ENCODE results near the gene LCE3D. TPM values are rescaled to one million over a fixed set of nuclear protein-coding genes. Genes with fewer than 3 reads are reported as not detected.
"Not testable (repeated sequence)": the region's sequence is repeated elsewhere in the genome, so short reads cannot be mapped to it uniquely, and the experiment has no call there.

Gene LCE3D
- total and polyA plus RNA-seq, 5 experiments from 2014 or later: not detected

GRCh38 chr1:152565535-152566215 is 14.6 kb downstream of the LCE3D start:
- ATAC-seq (no peak), DNase-seq (no peak)
- H3K4me3 Mint-ChIP-seq: no peak overlapping the region
- peaks cover 0 to 13% (median 4%) of the 10 kb centered on the region in 3 donors for H3K36me3 Mint-ChIP-seq
- H3K9me3 Mint-ChIP-seq: peaks cover 9 to 23% (median 13%) of the 10 kb centered on the region in 9 donors
- POLR2A ChIA-PET: no interaction called here
- H3K27me3 Mint-ChIP-seq: peaks cover 0 to 16% (median 5%) of the 10 kb centered on the region in 5 donors
- H3K27ac Mint-ChIP-seq: no peak overlapping the region
- H3K4me1 Mint-ChIP-seq: no peaks in the 10 kb centered on the region

DNA sequence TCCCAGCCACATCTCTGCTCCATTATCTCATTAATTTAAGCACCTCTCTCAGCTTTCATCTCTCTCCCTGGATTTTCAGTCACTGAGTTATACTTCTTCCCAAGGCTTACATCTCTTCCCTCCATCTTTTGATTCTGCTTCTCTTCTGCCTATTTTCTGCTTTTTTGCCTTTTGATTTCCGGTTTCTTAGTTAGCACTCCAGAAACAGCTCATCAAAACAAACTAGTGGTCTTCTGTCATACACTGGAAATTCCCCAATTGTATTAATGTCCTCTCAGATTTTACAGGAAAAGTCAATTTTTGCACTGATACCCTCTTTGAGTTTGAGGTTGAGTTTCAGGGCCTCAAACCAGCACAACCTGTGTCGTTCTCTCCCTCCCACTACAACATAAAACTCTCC is 15.2 kb downstream of the LCE3D start:
- H3K4me3 Mint-ChIP-seq: no peak overlapping the region
- peaks cover 0 to 12% (median 4%) of the 10 kb centered on the region in 3 donors for H3K36me3 Mint-ChIP-seq
- DNase-seq (no peak), ATAC-seq (no peak)
- no peak overlapping the region for H3K27ac Mint-ChIP-seq
- H3K9me3 Mint-ChIP-seq: peaks cover 9 to 22% (median 13%) of the 10 kb centered on the region in 9 donors
- H3K4me1 Mint-ChIP-seq: no peaks in the 10 kb centered on the region
- H3K27me3 Mint-ChIP-seq: peaks cover 0 to 16% (median 5%) of the 10 kb centered on the region in 5 donors
- POLR2A ChIA-PET: no interaction called here

- H3K27ac Mint-ChIP-seq, H3K9me3 Mint-ChIP-seq, DNase-seq, H3K4me1 Mint-ChIP-seq, POLR2A ChIA-PET, H3K4me3 Mint-ChIP-seq, H3K36me3 Mint-ChIP-seq, ATAC-seq: not testable (repeated sequence)
- peaks cover 3 to 28% (median 8%) of the 10 kb centered on the region in 5 donors for H3K27me3 Mint-ChIP-seq
Observed at GRCh38 chr1:152548358-152548757, 32.0 kb downstream of the LCE3D start.

GRCh38 chr1:152546704-152547103 is 33.6 kb downstream of the LCE3D start:
- peaks cover 5 to 26% (median 12%) of the 10 kb centered on the region in 5 donors for H3K27me3 Mint-ChIP-seq
- POLR2A ChIA-PET: no interaction called here
- peaks cover 0 to 4% (median 0%) of the 10 kb centered on the region in 9 donors for H3K9me3 Mint-ChIP-seq
- H3K4me1 Mint-ChIP-seq: peaks cover 0 to 2% (median 0%) of the 10 kb centered on the region in 4 donors
- ATAC-seq (no peak), DNase-seq (no peak)
- no peak overlapping the region for H3K27ac Mint-ChIP-seq
- no peak overlapping the region for H3K4me3 Mint-ChIP-seq
- peaks cover 0 to 1% (median 0%) of the 10 kb centered on the region in 3 donors for H3K36me3 Mint-ChIP-seq

DNA sequence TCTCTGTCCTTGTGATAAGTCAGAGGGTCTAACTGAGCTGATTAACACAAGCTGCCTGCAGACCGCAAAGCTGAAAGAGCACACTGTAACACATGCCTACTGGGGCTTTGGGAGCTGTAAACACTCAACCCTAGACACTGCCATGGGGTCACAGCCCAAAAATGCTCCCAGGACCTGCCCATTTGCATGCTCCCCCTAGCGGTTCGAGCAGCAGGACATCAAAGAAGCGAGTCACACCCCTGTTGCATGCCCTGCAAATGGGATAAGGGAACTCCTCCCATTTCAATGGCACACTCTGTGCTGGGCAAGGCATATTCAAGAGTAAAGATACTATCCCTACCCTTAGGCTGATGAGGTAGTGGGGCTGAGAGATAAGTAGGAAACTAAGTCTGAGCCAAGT is 36.5 kb downstream of the LCE3D start:
- no peak for ATAC-seq
- peaks cover 0 to 2% (median 0%) of the 10 kb centered on the region in 4 donors for H3K4me1 Mint-ChIP-seq
- no peak overlapping the region for H3K27ac Mint-ChIP-seq
- no peak for DNase-seq
- POLR2A ChIA-PET: no interaction called here
- peaks cover 14 to 36% (median 16%) of the 10 kb centered on the region in 5 donors for H3K27me3 Mint-ChIP-seq
- H3K4me3 Mint-ChIP-seq: no peak overlapping the region
- peaks cover 0 to 3% (median 0%) of the 10 kb centered on the region in 9 donors for H3K9me3 Mint-ChIP-seq
- H3K36me3 Mint-ChIP-seq: peaks cover 0 to 1% (median 0%) of the 10 kb centered on the region in 3 donors

DNA sequence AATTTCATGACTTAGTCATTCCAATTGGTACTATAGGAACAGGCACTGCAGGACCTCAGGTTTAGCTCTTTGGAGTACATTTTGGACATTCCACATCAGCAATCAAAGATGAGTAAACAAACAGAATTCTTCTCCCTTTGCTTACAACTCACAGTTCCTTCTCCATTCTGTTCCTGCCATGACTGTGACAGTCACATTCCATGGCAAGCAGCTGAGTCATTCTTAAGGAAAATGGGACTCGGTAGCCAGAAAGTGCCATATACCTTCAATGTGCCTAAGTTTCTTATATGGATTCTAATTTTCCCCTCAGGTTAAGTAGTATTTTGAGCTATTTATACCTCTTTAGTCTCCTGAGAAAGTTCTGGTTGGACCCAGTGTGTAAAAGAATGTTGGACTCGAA is 40.4 kb downstream of the LCE3D start:
- H3K4me3 Mint-ChIP-seq: no peak overlapping the region
- POLR2A ChIA-PET: no interaction called here
- H3K27me3 Mint-ChIP-seq: peaks cover 17 to 46% (median 35%) of the 10 kb centered on the region in 5 donors
- H3K4me1 Mint-ChIP-seq: no peaks in the 10 kb centered on the region
- H3K36me3 Mint-ChIP-seq: no peaks in the 10 kb centered on the region
- no peak for ATAC-seq
- no peak for DNase-seq
- H3K27ac Mint-ChIP-seq: no peak overlapping the region
- no peaks in the 10 kb centered on the region for H3K9me3 Mint-ChIP-seq

- ATAC-seq: no peak
- Mint-ChIP-seq H3K36me3 (no peaks in the 10 kb centered on the region), H3K4me1 (no peaks in the 10 kb centered on the region), H3K27ac (no peak overlapping the region), H3K27me3 (peaks cover 17 to 60% (median 38%) of the 10 kb centered on the region in 5 donors), H3K4me3 (no peak overlapping the region), H3K9me3 (peaks cover 0 to under 1% (median 0%) of the 10 kb centered on the region in 9 donors)
- no peak for DNase-seq
- POLR2A ChIA-PET: no interaction called here
Observed at GRCh38 chr1:152537496-152537895, 42.8 kb downstream of the LCE3D start.

GRCh38 chr1:152535774-152536173 is 44.5 kb downstream of the LCE3D start:
- Mint-ChIP-seq H3K27me3 (peaks cover 18 to 51% (median 34%) of the 10 kb centered on the region in 5 donors), H3K9me3 (peaks cover 0 to 11% (median 0%) of the 10 kb centered on the region in 9 donors)

GRCh38 chr1:152533327-152533938 is 46.9 kb downstream of the LCE3D start:
- H3K36me3 Mint-ChIP-seq: no peaks in the 10 kb centered on the region
- H3K27me3 Mint-ChIP-seq: peaks cover 27 to 58% (median 33%) of the 10 kb centered on the region in 5 donors
- H3K4me1 Mint-ChIP-seq: no peaks in the 10 kb centered on the region
- H3K27ac Mint-ChIP-seq: no peak overlapping the region
- H3K9me3 Mint-ChIP-seq: peaks cover 0 to 17% (median 3%) of the 10 kb centered on the region in 9 donors
- no peak overlapping the region for H3K4me3 Mint-ChIP-seq
- no peak for ATAC-seq
- no peak for DNase-seq
- POLR2A ChIA-PET: no interaction called here

More at GRCh38 chr1:152535774-152536173, 44.5 kb downstream of the LCE3D start:
- Mint-ChIP-seq H3K36me3 (no peaks in the 10 kb centered on the region), H3K27ac (no peak overlapping the region), H3K4me1 (no peaks in the 10 kb centered on the region), H3K4me3 (no peak overlapping the region)
- DNase-seq (no peak), ATAC-seq (no peak)
- POLR2A ChIA-PET: no interaction called here

Other genes starting within 250 kb of the LCE3D start
- under 1 TPM in 1 of 2 experiments, not detected in 1; 0.10 TPM for gene FLG2, start 220.5 kb downstream of the LCE3D start, total RNA-seq
- under 1 TPM in 1 of 3 donors, not detected in 2; 0.01 TPM for gene FLG2, start 220.5 kb downstream of the LCE3D start, polyA plus RNA-seq
- gene CRNN, start 166.3 kb downstream of the LCE3D start, total RNA-seq: not detected
- not detected for gene CRNN, start 166.3 kb downstream of the LCE3D start, polyA plus RNA-seq
- gene LCE5A, start 69.7 kb downstream of the LCE3D start, total RNA-seq: not detected
- gene LCE5A, start 69.7 kb downstream of the LCE3D start, polyA plus RNA-seq: not detected
- gene CRCT1, start 66.0 kb downstream of the LCE3D start, total RNA-seq: not detected
- gene CRCT1, start 66.0 kb downstream of the LCE3D start, polyA plus RNA-seq: not detected
- not detected for gene LCE3E, start 13.7 kb downstream of the LCE3D start, total RNA-seq
- gene LCE3E, start 13.7 kb downstream of the LCE3D start, polyA plus RNA-seq: not detected
- gene LCE3C, start 19.7 kb upstream of the LCE3D start, total RNA-seq: not detected
- not detected for gene LCE3C, start 19.7 kb upstream of the LCE3D start, polyA plus RNA-seq
- not detected for gene LCE3B, start 33.3 kb upstream of the LCE3D start, total RNA-seq
- not detected for gene LCE3B, start 33.3 kb upstream of the LCE3D start, polyA plus RNA-seq
- gene LCE3A, start 42.6 kb upstream of the LCE3D start, total RNA-seq: not detected
- gene LCE3A, start 42.6 kb upstream of the LCE3D start, polyA plus RNA-seq: not detected
- gene LCE2D, start 82.9 kb upstream of the LCE3D start, total RNA-seq: not detected
- not detected for gene LCE2D, start 82.9 kb upstream of the LCE3D start, polyA plus RNA-seq
- not detected for gene LCE2C, start 94.8 kb upstream of the LCE3D start, total RNA-seq
- not detected for gene LCE2C, start 94.8 kb upstream of the LCE3D start, polyA plus RNA-seq
- gene LCE2B, start 105.6 kb upstream of the LCE3D start, total RNA-seq: not detected
- not detected for gene LCE2B, start 105.6 kb upstream of the LCE3D start, polyA plus RNA-seq
- not detected for gene LCE2A, start 117.8 kb upstream of the LCE3D start, total RNA-seq
- not detected for gene LCE2A, start 117.8 kb upstream of the LCE3D start, polyA plus RNA-seq
- gene LCE4A, start 127.6 kb upstream of the LCE3D start, total RNA-seq: not detected
- not detected for gene LCE4A, start 127.6 kb upstream of the LCE3D start, polyA plus RNA-seq
- gene KPRP, start 177.5 kb upstream of the LCE3D start, total RNA-seq: not detected
- gene KPRP, start 177.5 kb upstream of the LCE3D start, polyA plus RNA-seq: not detected
- not detected for gene LCE1F, start 194.6 kb upstream of the LCE3D start, total RNA-seq
- gene LCE1F, start 194.6 kb upstream of the LCE3D start, polyA plus RNA-seq: not detected
- gene LCE1E, start 205.7 kb upstream of the LCE3D start, total RNA-seq: not detected
- gene LCE1E, start 205.7 kb upstream of the LCE3D start, polyA plus RNA-seq: not detected
- gene LCE1D, start 216.2 kb upstream of the LCE3D start, total RNA-seq: not detected
- gene LCE1D, start 216.2 kb upstream of the LCE3D start, polyA plus RNA-seq: not detected
- gene LCE1C, start 226.1 kb upstream of the LCE3D start, total RNA-seq: not detected
- not detected for gene LCE1C, start 226.1 kb upstream of the LCE3D start, polyA plus RNA-seq
- gene LCE1B, start 231.5 kb upstream of the LCE3D start, total RNA-seq: not detected
- gene LCE1B, start 231.5 kb upstream of the LCE3D start, polyA plus RNA-seq: not detected
- not detected for gene LCE1A, start 247.0 kb upstream of the LCE3D start, total RNA-seq
- not detected for gene LCE1A, start 247.0 kb upstream of the LCE3D start, polyA plus RNA-seq

Measured in naive thymus-derived CD8-positive, alpha-beta T cell (primary cell).